ENCODE measurements around the gene OR10K2.
"Not testable (repeated sequence)": the region's sequence is repeated elsewhere in the genome, so short reads cannot be mapped to it uniquely, and the experiment has no call there.

The OR10K2 gene

DNA sequence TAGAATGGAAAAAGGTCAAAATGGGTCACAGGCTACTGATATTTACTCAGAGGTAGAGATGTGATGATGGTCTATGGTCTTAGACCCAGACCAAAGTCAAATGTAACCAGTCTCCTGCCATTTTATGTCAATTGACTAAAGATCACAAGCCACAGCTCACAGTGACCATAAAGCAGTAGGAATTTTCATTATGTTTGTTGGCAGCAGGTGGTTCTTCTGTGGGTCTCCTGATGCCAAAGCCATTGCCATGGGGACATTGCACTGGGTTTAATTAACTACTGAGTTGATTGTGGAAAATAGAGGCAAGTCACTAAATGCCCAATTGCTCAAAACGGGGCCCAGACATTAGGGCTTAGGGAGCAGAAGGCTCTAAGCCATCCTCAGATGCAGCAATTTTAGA, at the start of gene OR10K2:
Gene OR10K2 (minus strand): TSS at position 101 of the 400 bp plus-strand sequence. CDS start 5,371 bp downstream, outside the sequence.
- DNase-seq, result no peak

DNA sequence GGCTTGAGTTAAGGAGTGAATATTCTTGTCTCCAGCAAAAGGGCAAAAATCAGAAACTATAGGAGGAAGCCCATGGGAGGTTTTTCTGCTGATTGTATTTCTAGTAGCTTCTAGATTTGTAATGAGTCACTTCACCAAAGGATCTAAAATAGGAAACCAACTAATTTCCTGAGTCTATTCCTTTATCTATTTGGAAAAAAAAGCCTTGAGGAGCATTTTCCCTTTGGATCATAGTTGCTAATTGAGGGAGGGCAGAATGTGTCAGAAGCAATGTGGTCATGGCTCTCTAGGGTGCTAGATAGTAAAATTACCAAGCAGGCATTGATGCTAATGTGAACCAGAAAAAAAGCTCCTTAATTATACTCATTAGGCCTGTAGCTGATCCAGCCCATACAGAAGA, 45.9 kb upstream of the OR10K2 start, which contains the start of gene OR10R2:
Gene OR10R2 (plus strand): TSS at position 301 of the 400 bp plus-strand sequence. CDS start 106 bp downstream, outside the sequence.
- no peak for DNase-seq

DNA sequence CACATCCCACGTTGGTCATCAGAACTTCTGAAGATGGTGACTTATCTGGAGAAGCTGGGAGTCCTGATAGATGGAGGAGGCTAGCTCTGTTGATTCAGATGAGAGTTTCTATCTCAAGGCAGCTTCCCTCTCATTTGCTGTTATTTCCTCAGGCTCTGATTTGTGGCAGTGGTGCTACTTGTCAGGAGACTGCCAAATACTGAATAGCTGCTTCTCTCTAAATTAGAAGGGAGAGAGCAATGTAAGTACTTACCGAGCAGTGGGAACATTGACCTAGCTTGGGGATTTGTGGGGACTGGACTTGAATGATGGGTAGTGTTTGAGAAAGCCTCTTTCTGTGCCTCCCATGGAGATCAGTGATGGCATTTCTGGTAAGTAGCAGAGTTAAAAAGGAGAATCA, 35.5 kb upstream of the OR10K2 start, which contains the start of gene OR10K1:
Gene OR10K1 (plus strand): TSS at position 301 of the 400 bp plus-strand sequence. CDS start 3,728 bp downstream, outside the sequence.
- no peak for DNase-seq

- DNase-seq, result no peak
Measured at GRCh38 chr1:158458263-158458662, 32.2 kb upstream of the OR10K2 start.

- DNase-seq, result no peak
Measured at GRCh38 chr1:158457246-158457645, 31.2 kb upstream of the OR10K2 start.

GRCh38 chr1:158454537-158454936, 28.5 kb upstream of the OR10K2 start:
- DNase-seq, result no peak

DNA sequence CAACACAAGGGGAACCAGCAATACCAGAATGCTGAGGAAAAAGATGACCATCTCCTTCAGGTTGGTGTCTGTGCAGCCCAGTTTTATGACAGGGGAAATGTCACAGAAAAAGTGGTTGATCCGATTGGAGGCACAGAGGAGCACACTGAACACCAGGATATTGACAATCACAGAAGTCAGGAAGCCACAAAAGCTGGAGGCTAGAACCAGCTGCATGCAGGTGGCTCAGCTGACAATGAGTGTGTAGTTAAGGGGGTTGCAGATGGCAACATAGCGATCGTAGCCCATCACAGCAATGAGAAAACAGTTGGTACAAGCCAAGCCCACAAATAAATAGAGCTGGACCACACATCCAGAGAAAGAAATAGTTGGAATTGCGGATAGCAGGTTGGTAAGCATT, 19.3 kb upstream of the OR10K2 start:
- DNase-seq, result no peak

DNA sequence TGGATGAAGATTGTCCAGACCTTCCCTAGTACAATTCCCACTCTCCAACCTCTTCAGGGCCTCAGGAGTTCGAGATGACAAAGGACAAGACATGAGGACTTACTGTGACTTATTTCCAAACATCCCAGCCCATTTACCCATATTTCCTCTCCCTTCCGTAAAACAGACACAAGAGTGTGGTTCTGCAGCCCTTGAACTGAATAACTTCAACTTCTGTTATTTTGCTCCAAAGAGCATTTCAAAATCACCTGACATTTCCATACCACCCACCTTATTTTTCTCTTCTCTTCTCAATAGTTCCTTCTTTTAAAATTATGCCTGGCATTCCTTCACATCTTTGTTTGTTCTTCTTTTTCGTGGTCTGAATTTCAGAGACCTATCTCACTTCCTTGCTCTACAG, 8.7 kb upstream of the OR10K2 start:
- no peak for DNase-seq

- DNase-seq, result not testable (repeated sequence)
Measured at GRCh38 chr1:158430163-158430562, 4.1 kb upstream of the OR10K2 start.

DNA sequence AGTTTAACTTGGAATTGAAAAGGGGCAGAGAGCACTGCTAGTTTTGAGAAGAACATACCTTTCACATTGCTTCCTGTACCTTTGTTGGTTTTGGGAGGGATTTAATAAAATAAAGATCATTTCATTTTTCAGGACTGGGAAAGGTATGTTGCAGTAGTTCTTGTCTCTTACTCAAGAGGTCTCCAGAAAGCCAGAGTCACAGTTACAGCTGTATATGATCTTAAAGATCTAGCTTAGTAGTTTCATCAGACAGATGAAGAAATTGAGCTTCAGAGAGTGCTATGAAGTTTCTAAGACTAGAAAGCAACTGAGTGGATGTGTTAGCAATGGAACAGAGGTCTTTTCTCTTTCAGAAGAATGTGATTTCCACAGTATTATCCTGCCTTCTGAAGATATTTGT, 1.0 kb downstream of the OR10K2 start:
- DNase-seq, result no peak

DNA sequence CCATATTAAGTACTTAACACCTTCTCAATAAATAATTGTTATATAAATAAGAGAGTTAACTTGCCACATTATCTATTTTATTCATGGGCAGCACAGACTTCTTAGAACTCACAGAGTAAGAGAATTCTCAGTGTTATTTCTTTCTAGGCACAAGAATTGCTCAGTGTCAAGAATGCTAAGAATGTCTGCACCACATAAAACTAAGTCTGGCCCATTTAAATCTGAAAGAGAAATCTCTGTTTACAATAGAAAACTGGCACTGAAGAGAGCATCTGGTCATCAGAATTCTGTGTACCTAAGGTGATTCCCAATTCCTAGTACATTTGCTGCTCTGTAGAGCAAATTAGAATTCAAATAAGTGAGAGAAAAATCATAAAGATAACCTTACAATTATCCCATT, 3.8 kb downstream of the OR10K2 start:
- DNase-seq, result no peak

DNA sequence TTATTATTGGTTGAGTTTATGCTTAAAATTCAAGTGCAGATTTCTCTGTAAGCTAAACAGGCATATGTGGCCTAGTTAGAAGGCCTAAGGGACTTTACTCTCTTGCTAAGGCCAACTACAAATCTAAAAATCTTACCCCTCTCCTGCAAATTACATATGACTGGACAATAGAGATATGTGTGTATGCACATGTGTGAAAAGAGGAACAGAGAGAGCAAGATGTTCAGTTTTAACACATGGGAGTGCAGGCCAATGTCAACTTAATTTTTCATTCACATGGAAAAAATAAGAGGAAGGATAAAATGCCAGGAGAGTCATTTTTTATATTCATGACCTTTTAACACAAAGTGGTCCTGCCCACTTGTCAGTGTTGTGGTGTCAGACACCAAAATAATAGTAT, 8.5 kb downstream of the OR10K2 start:
- DNase-seq, result no peak

- no peak for DNase-seq
Measured at GRCh38 chr1:158414651-158415345, 11.2 kb downstream of the OR10K2 start.

DNA sequence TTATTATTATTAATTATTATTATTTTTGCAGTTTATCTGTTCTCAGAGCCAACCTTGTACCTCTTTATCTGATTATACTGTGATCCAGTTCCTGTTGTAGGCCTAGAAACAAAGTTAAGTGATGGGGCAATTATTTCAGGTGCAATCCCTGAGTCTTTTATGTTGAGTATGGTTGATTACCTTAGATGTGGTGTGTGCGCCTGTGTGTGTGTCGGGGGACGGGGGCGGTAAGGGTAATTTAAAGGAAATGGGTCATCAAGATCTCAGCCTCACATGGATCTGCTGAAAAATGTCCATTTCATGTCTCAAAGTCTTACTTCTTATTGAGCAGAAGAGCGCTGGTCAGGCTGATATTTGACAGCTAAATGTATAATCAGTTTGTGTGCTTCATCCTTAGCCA, 18.9 kb downstream of the OR10K2 start:
- DNase-seq, result no peak

- DNase-seq, result no peak
Measured at GRCh38 chr1:158400871-158401270, 25.2 kb downstream of the OR10K2 start.

GRCh38 chr1:158398818-158399514, 27.1 kb downstream of the OR10K2 start, which contains the start of gene OR10T2:
Gene OR10T2, minus strand, starts transcription at chr1:158399466. Its CDS starts 0 bp downstream, at chr1:158399466.
- no peak for DNase-seq

DNA sequence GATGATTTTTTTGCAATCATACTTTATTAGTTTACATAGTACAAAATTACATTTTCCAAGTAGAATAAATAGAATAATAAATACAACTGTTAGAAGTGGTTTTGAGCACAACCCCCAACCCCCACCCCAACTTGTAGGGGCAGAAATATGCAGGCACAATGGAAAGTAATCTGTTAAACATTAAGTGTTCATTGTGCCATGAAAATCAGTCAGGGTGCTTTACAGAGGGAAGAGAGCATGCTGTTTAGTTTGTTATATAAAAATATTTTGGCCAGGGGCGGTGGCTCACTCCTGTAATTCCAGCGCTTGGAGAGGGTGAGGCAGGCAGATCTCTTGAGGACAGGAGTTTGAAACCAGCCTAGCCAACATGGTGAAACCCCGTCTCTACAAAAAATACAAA, 29.4 kb downstream of the OR10K2 start:
- DNase-seq, result no peak

- no peak for DNase-seq
Measured at GRCh38 chr1:158393476-158393875, 32.6 kb downstream of the OR10K2 start.

DNA sequence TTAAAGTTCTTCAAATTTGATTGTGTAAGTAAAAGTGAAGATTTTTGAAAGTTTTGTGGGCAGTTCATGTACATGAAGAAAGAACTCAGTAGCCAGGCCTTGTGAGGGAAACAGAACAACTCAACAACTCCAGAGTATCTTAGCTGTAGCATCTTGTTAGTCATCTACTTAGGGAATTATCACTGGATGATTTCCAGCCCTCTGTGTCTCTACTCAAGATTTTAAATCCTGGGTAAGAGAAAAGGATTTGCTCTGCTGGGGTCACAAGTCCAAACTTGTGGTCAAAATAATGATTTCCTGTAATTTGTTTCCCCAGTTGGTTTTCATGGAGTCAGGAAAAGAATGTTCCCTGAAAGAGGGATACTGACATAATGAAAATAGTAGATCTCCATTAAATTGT, 34.9 kb downstream of the OR10K2 start:
- no peak for DNase-seq

DNA sequence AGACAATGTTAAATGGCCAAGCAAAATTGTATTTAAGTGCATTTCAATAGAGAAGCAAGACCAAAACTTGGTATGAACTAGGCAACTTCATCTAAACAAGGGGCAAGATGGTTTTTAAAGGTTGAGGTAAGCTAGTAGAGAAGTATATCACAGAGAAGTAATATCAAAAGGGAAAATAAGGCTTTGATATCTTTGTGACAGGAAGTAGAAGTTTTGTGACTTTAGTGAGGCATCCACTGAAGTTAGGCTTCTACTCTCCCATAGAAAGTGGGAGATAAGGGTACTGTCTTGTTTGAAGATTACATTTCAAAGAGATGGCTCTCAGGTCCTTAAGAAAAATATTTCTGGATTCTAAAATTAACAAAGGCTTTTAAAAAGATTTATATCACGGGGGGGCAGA, 35.7 kb downstream of the OR10K2 start:
- no peak for DNase-seq

DNA sequence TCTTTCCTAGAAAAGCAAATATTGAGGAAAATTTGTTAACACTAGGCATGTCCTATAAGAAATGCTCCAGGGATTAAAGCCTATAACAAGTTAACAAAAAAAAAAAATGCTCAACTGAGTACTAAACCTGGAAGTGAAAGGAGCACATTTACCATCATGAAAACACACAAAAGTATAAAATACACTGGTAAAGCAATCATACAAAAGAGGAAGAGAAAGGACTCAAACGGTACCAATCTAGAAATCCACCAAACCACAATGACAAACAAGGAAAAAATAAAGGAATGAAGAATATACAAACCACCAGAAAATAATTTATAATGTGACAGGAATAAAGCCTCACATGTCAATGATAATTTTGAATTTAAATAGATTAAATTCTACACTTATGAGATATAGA, 51.2 kb downstream of the OR10K2 start:
- DNase-seq, result no peak

DNA sequence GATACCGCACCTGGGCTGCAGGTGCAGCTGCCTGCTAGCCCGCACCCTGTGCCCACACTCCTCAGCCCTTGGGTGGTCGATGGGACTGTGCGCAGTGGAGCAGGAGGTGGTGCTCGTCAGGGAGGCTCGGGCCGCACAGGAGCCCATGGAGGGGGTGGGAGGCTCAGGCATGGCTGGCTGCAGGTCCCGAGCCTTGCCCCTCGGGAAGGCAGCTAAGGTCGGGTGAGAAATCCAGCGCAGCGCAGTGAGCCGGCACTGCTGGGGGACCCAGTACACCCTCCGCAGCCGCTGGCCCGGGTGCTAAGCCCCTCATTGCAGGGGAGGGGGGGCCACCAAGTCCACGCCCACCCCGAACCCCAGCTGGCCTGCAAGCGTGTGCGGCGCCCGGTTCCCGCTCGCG, 51.9 kb downstream of the OR10K2 start:
- DNase-seq, result not testable (repeated sequence)

GRCh38 chr1:158371188-158371953, 54.7 kb downstream of the OR10K2 start:
- no peak for DNase-seq
